Karpas-422 (cell line): ENCODE results near the gene PPP2R5D. TPM values are rescaled to one million over a fixed set of nuclear protein-coding genes. Genes with fewer than 3 reads are reported as not detected.
A peak's percentile ranks its signal among the peaks of the same experiment; 100 is the strongest.
"Not testable (repeated sequence)": the region's sequence is repeated elsewhere in the genome, so short reads cannot be mapped to it uniquely, and the experiment has no call there.

ENCODE experiments used
- DNase-seq: peaks from one replicate; pipeline ENCODE4 v3.0.0-alpha.2; 2015
- H2AFZ ChIP-seq: fragments of 200-600 bp; sonication (generic); 2 replicates; pipeline ENCODE4 v1.6.1; 2014; ENCODE audit warnings: antibody characterized with exemption, low read length, mixed read lengths
- H3K27ac ChIP-seq: fragments of 200-600 bp; sonication (generic); 2 replicates; pipeline ENCODE4 v1.5.1; 2014; ENCODE audit warnings: mild to moderate bottlenecking, low read length, moderate library complexity
- H3K27me3 ChIP-seq: fragments of 200-600 bp; sonication (generic); 2 replicates; pipeline ENCODE4 v1.6.1; 2014; ENCODE audit warnings: low read length, mixed read lengths
- H3K36me3 ChIP-seq: fragments of 200-600 bp; sonication (generic); 2 replicates; pipeline ENCODE4 v1.6.1; 2014; ENCODE audit warnings: low read length, mixed read lengths; ENCODE audit not compliant: insufficient read depth
- H3K4me1 ChIP-seq: fragments of 200-600 bp; sonication (generic); 2 replicates; pipeline ENCODE4 v1.6.1; 2014; ENCODE audit warnings: mild to moderate bottlenecking, low read length, mixed read lengths
- H3K4me2 ChIP-seq: fragments of 200-600 bp; sonication (generic); 2 replicates; pipeline ENCODE4 v1.6.1; 2014; ENCODE audit warnings: low read length, low read depth, mild to moderate bottlenecking; ENCODE audit not compliant: poor library complexity, severe bottlenecking
- H3K4me3 ChIP-seq: fragments of 200-600 bp; sonication (generic); 2 replicates; pipeline ENCODE4 v1.5.1; 2014; ENCODE audit warnings: mild to moderate bottlenecking, antibody characterized with exemption, low read length, mixed read lengths
- H3K79me2 ChIP-seq: fragments of 200-600 bp; sonication (generic); 2 replicates; pipeline ENCODE4 v1.6.1; 2014; ENCODE audit warnings: mild to moderate bottlenecking, low read length, mixed read lengths
- H3K9ac ChIP-seq: fragments of 200-600 bp; sonication (generic); 2 replicates; pipeline ENCODE4 v1.6.0; 2014; ENCODE audit warnings: low read length
- H3K9me2 ChIP-seq: fragments of 200-600 bp; sonication (generic), shearing (Covaris generic); replicated peaks from 2 replicates; pipeline ENCODE4 v1.6.0; 2014; ENCODE audit warnings: mild to moderate bottlenecking, low read length, moderate library complexity; ENCODE audit not compliant: insufficient read depth
- H3K9me3 ChIP-seq: fragments of 300-700, 200-600 bp; sonication (generic); 2 replicates; pipeline ENCODE4 v1.6.1; 2014; ENCODE audit warnings: low read length, mixed read lengths
- H4K20me1 ChIP-seq: fragments of 200-600 bp; sonication (generic); 2 replicates; pipeline ENCODE4 v1.6.1; 2014; ENCODE audit warnings: mild to moderate bottlenecking, antibody characterized with exemption, low read length, low read depth; ENCODE audit not compliant: insufficient read depth
- total RNA-seq: library from RNA; depleted of rRNA; stranded (reverse); fragments of >200 nt; shearing (Covaris generic); gene quantifications from 2 replicates; pipeline ENCODE4 v1.2.3, GENCODE V29; 2014; ENCODE audit warnings: low replicate concordance

Gene PPP2R5D
- total RNA-seq, 1 experiment from 2014 or later, result 34.8 TPM

DNA sequence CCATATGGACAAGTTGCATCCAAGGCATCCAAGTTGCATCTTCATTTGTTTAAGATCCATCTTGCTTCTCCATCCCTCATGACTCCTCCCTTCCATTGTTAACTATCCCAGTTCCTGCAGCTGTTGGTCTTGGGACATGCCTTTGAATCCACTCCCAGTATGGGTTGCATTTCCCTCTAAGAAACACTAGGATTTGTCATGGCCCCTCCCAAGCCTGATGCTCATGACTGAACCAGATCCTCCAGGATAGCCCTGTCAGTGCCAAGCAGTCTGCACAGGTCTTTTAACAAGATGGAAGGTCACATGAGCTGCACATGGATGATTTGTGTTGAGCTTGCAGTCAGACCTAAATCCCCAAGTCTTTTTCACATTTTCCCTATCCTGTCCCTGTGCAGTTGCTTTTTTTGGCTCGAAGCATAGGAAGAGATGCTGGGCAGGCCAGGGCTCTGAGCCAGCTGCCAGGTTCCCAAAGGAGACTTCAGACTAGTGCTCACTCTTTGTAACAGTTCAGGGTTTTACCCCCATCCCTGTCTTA lies 4.2 kb downstream of the PPP2R5D start:
- Histone ChIP-seq H3K9me3 (no peaks in the 10 kb centered on the region), H3K27ac (no peak overlapping the region), H3K79me2 (peaks cover 76% of the 10 kb centered on the region), H3K4me2 (no peak overlapping the region), H3K36me3 (peaks cover 9% of the 10 kb centered on the region; the same call in 1 of the 2 replicates), H4K20me1 (no peaks in the 10 kb centered on the region), H3K9ac (no peak overlapping the region), H3K27me3 (no peaks in the 10 kb centered on the region), H3K9me2 (no peaks in the 10 kb centered on the region), H3K4me1 (peaks cover 22% of the 10 kb centered on the region), H3K4me3 (no peak overlapping the region), H2AFZ (no peak overlapping the region)
- DNase-seq, result no peak

DNA sequence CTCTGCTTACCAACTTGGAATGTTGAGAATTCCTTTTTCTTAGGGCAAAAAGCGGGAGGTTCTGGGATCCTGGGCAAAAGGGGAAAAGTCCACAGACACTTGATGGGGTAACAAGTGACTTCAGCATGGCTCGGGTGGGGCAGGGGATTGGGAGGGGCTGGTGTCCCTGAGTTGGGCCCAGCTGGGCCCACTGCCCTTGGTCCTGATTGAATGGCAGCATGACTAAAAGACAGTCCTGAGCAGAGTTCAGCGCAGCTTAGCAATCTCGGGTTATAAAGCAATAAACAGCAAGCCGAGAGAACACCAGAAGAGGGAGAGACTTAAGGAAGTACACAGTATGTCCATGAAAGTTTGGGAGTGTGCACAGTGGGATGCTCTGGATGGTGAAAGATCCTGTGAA lies 5.6 kb downstream of the PPP2R5D start:
- no peak overlapping the region for H3K9ac ChIP-seq

DNA sequence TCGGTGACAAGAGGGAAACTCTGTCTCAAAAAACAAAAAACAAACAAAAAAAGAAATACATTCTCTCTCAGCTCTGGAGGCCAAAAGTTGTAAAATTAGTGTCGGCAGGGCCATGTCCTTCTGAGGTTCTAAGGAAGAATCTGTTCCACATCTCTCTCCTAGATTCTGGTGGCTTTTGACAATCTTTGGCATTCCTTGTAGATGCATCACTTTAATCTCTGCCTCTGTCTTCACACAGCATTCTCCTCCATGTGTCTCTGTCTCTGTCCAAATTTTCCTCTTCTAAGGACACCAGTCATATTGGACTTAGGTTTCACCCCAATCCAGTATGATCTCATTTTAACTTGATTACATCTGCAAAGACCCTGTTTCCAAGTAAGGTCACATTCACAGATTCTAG lies 9.1 kb downstream of the PPP2R5D start:
- Histone ChIP-seq H3K9ac (no peak overlapping the region), H3K4me2 (no peak overlapping the region), H2AFZ (no peak overlapping the region), H3K36me3 (peaks cover 9% of the 10 kb centered on the region; the same call in 1 of the 2 replicates), H3K9me3 (no peaks in the 10 kb centered on the region), H3K4me3 (no peak overlapping the region), H3K27me3 (no peaks in the 10 kb centered on the region), H3K4me1 (peaks cover 3% of the 10 kb centered on the region; the same call in 1 of the 2 replicates), H3K27ac (no peak overlapping the region), H3K79me2 (peaks cover 42% of the 10 kb centered on the region), H3K9me2 (no peaks in the 10 kb centered on the region), H4K20me1 (no peaks in the 10 kb centered on the region)
- no peak for DNase-seq

More for the DNA sequence above, 5.6 kb downstream of the PPP2R5D start:
- Histone ChIP-seq H3K27me3 (no peaks in the 10 kb centered on the region), H3K4me3 (no peak overlapping the region), H3K79me2 (peaks cover 74% of the 10 kb centered on the region), H3K4me2 (no peak overlapping the region), H3K27ac (no peak overlapping the region), H3K36me3 (peaks cover 9% of the 10 kb centered on the region; the same call in 1 of the 2 replicates), H4K20me1 (no peaks in the 10 kb centered on the region), H3K9me2 (no peaks in the 10 kb centered on the region), H3K4me1 (peaks cover 18% of the 10 kb centered on the region), H3K9me3 (no peaks in the 10 kb centered on the region), H2AFZ (no peak overlapping the region)
- no peak for DNase-seq

DNA sequence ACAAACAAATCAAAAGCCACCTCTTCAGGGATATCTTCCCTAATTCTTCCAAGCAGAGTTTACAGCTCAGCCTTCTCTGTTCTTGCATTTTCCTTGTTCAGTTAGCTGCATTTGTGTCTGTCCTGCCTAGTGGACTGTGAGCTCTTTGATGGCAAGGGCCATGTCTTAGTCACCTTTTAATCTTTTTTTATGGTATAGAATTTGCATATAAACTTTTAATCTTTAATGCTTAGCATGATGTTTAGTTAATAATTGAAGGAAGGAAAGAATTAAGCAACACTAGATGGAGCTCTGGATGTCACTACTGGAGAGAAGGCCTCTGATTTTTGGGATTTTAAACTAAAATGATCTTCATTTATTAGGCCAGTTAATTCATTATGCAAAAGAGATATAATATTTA lies 12.1 kb downstream of the PPP2R5D start:
- H3K9me3 ChIP-seq, result no peaks in the 10 kb centered on the region
- no peak overlapping the region for H3K4me2 ChIP-seq
- H3K9ac ChIP-seq, result no peak overlapping the region
- H2AFZ ChIP-seq, result no peak overlapping the region
- H3K27me3 ChIP-seq, result no peaks in the 10 kb centered on the region
- H3K27ac ChIP-seq, result no peak overlapping the region
- H3K36me3 ChIP-seq, result peaks cover 4% of the 10 kb centered on the region; the same call in 1 of the 2 replicates
- DNase-seq, result no peak
- H3K9me2 ChIP-seq, result no peaks in the 10 kb centered on the region
- H3K4me1 ChIP-seq, result peaks cover 3% of the 10 kb centered on the region; the same call in 1 of the 2 replicates
- H4K20me1 ChIP-seq, result no peaks in the 10 kb centered on the region
- peaks cover 26% of the 10 kb centered on the region for H3K79me2 ChIP-seq
- no peak overlapping the region for H3K4me3 ChIP-seq

DNA sequence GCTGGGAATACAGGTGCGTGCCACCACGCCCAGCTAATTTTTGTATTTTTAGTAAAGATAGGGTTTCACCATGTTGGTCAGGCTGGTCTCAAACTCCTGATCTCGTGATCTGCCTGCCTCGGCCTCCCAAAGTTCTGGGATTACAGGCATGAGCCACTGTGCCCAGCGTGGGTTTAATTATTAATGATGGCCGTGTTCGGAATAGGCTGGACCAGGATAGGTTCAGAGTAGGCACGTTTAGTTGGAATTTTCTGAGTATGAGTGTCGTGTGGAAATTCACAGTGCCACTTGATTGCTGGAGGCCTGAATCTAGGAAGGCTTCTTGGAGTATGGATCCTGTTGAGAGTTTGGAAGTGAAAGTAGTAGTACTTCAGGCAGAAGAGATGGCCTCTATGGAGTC lies 13.8 kb downstream of the PPP2R5D start:
- H3K79me2 ChIP-seq, result peaks cover 20% of the 10 kb centered on the region
- not testable (repeated sequence) for H4K20me1 ChIP-seq

DNA sequence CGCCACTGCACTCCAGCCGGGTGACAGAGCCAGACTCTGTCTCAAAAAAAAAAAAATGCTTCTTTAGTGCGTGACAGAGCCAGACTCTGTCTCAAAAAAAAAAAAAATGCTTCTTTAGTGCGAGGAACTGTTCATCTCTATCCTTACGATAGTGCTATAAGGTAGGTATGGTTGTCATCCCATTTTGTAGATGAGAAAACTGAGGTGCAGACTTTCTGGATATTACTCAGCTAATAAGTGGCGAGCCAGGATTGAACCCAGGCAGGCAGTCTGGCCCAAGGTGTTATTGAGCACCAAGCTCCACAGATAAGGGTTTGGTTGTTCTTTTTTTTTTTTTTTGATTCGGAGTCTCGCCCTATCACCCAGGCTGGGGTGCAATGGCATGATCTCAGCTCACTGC lies 17.5 kb downstream of the PPP2R5D start:
- H2AFZ ChIP-seq, result no peak overlapping the region
- no peak overlapping the region for H3K4me2 ChIP-seq
- H3K9ac ChIP-seq, result no peak overlapping the region
- H3K4me3 ChIP-seq, result no peak overlapping the region
- H3K4me1 ChIP-seq, result no peaks in the 10 kb centered on the region
- H3K27ac ChIP-seq, result no peak overlapping the region
- no peaks in the 10 kb centered on the region for H4K20me1 ChIP-seq
- H3K9me3 ChIP-seq, result no peaks in the 10 kb centered on the region
- peaks cover 11% of the 10 kb centered on the region for H3K79me2 ChIP-seq
- no peaks in the 10 kb centered on the region for H3K27me3 ChIP-seq
- DNase-seq, result no peak
- H3K36me3 ChIP-seq, result no peaks in the 10 kb centered on the region
- no peaks in the 10 kb centered on the region for H3K9me2 ChIP-seq

More for the DNA sequence above, 13.8 kb downstream of the PPP2R5D start:
- H3K4me1 ChIP-seq, H3K9ac ChIP-seq, H3K27ac ChIP-seq, H3K27me3 ChIP-seq, H3K36me3 ChIP-seq, H3K4me2 ChIP-seq, H3K4me3 ChIP-seq, H2AFZ ChIP-seq, H3K9me2 ChIP-seq, H3K9me3 ChIP-seq, DNase-seq: not testable (repeated sequence)

DNA sequence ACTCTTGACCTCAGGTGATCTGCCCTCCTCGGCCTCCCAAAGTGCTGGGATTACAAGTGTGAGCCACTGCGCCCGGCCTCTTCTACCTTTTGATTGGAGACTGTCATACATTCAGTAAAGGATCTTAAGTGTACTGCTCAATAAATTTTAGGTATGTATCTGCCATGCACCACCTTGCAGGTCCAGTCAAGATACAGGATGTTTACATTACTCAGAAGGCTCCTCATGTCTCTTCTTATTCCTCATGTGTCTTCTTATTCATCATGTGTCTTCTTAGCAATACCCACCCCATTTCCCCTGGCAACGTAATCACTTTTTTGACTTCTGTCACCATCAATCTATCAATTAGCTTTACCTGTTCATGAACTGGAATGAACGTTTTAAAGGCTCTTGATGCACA lies 21.5 kb downstream of the PPP2R5D start:
- Histone ChIP-seq H3K27me3 (no peaks in the 10 kb centered on the region), H3K79me2 (peaks cover 8% of the 10 kb centered on the region; the same call in 1 of the 2 replicates), H3K27ac (no peak overlapping the region), H3K9me2 (no peaks in the 10 kb centered on the region), H3K9me3 (no peaks in the 10 kb centered on the region), H3K36me3 (0 out of 2 replicates have a peak, but pooled peaks cover 7% of the 10 kb centered on the region), H2AFZ (no peak overlapping the region), H3K4me2 (no peak overlapping the region), H3K4me1 (peaks cover 3% of the 10 kb centered on the region; the same call in 1 of the 2 replicates), H3K4me3 (no peak overlapping the region), H4K20me1 (no peaks in the 10 kb centered on the region), H3K9ac (no peak overlapping the region)
- DNase-seq, result peak; percentile 38

DNA sequence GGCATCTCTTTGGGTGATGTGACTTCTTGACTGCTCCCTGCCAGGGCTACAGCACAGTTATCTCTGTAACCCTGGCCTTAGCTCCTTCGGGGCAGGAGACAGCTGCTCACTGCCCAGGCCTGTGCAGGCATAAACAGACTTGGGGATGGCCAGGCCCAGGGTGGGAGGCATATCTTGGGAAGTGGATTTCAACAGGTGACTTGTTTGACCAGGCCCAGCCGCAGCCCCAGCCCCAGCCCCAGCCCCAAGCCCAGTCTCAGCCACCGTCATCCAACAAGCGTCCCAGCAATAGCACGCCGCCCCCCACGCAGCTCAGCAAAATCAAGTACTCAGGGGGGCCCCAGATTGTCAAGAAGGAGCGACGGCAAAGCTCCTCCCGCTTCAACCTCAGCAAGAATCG lies 21.9 kb downstream of the PPP2R5D start:
- H3K4me2 ChIP-seq, result no peak overlapping the region
- H3K36me3 ChIP-seq, result 0 out of 2 replicates have a peak, but pooled peaks cover 8% of the 10 kb centered on the region
- no peaks in the 10 kb centered on the region for H4K20me1 ChIP-seq
- no peak for DNase-seq
- H3K9ac ChIP-seq, result no peak overlapping the region
- peaks cover 8% of the 10 kb centered on the region; the same call in 1 of the 2 replicates for H3K79me2 ChIP-seq
- H2AFZ ChIP-seq, result no peak overlapping the region
- H3K27me3 ChIP-seq, result no peaks in the 10 kb centered on the region
- no peaks in the 10 kb centered on the region for H3K9me2 ChIP-seq
- H3K9me3 ChIP-seq, result no peaks in the 10 kb centered on the region
- H3K27ac ChIP-seq, result no peak overlapping the region
- no peak overlapping the region for H3K4me3 ChIP-seq
- H3K4me1 ChIP-seq, result peaks cover 3% of the 10 kb centered on the region; the same call in 1 of the 2 replicates
